Measurements from ENCODE around the gene SLC27A2.
"Not testable (repeated sequence)": the region's sequence is repeated elsewhere in the genome, so short reads cannot be mapped to it uniquely, and the experiment has no call there.

Gene SLC27A2

GRCh38 chr15:50184863-50185504, 3.0 kb downstream of the SLC27A2 start:
- no peaks in the 10 kb centered on the region for H3K36me3 ChIP-seq (ENCODE audit: insufficient read depth, insufficient read length, low read length)
- no peak for TF ChIP-seq SUZ12 (IDR thresholded peaks at IDR 0.05; ENCODE audit: extremely low read depth, insufficient read depth, insufficient read length)
- no peaks in the 10 kb centered on the region for H3K4me1 ChIP-seq (ENCODE audit: insufficient read depth, insufficient read length)
- no peak overlapping the region for H3K9ac ChIP-seq (ENCODE audit: insufficient read length, low read depth)
- H3K4me3 ChIP-seq (ENCODE audit: insufficient read length, low read depth) = no peak overlapping the region
- no peak for DNase-seq (ENCODE audit: low read depth, low spot score)
- H3K9me3 ChIP-seq (ENCODE audit: insufficient read depth, low read length) = no peaks in the 10 kb centered on the region
- peaks cover 45% of the 10 kb centered on the region for H3K27me3 ChIP-seq (ENCODE audit: insufficient read depth, insufficient read length)

GRCh38 chr15:50186090-50186489, 4.1 kb downstream of the SLC27A2 start:
- no peak for DNase-seq (ENCODE audit: low read depth, low spot score)
- Histone ChIP-seq H3K9ac (ENCODE audit: insufficient read length, low read depth) (no peak overlapping the region), H3K27me3 (ENCODE audit: insufficient read depth, insufficient read length) (peaks cover 34% of the 10 kb centered on the region), H3K4me1 (ENCODE audit: insufficient read depth, insufficient read length) (no peaks in the 10 kb centered on the region), H3K36me3 (ENCODE audit: insufficient read depth, insufficient read length, low read length) (no peaks in the 10 kb centered on the region), H3K9me3 (ENCODE audit: insufficient read depth, low read length) (no peaks in the 10 kb centered on the region), H3K4me3 (ENCODE audit: insufficient read length, low read depth) (no peak overlapping the region)
- TF ChIP-seq YY1 (IDR thresholded peaks at IDR 0.05; ENCODE audit: insufficient read depth, insufficient read length) = no peak
- no peak for TF ChIP-seq SUZ12 (IDR thresholded peaks at IDR 0.05; ENCODE audit: extremely low read depth, insufficient read depth, insufficient read length)
- TF ChIP-seq ZNF274 (IDR thresholded peaks at IDR 0.05; ENCODE audit: low read depth, low read length) = no peak

- no peak overlapping the region for H3K9ac ChIP-seq (ENCODE audit: insufficient read length, low read depth)
- H3K4me1 ChIP-seq (ENCODE audit: insufficient read depth, insufficient read length) = no peaks in the 10 kb centered on the region
- DNase-seq (ENCODE audit: low read depth, low spot score) = no peak
- TF ChIP-seq YY1 (IDR thresholded peaks at IDR 0.05; ENCODE audit: insufficient read depth, insufficient read length) (no peak), SUZ12 (IDR thresholded peaks at IDR 0.05; ENCODE audit: extremely low read depth, insufficient read depth, insufficient read length) (no peak), ZNF274 (IDR thresholded peaks at IDR 0.05; ENCODE audit: low read depth, low read length) (no peak)
- H3K9me3 ChIP-seq (ENCODE audit: insufficient read depth, low read length) = no peaks in the 10 kb centered on the region
- no peak overlapping the region for H3K4me3 ChIP-seq (ENCODE audit: insufficient read length, low read depth)
- H3K27me3 ChIP-seq (ENCODE audit: insufficient read depth, insufficient read length) = peaks cover 27% of the 10 kb centered on the region
- no peaks in the 10 kb centered on the region for H3K36me3 ChIP-seq (ENCODE audit: insufficient read depth, insufficient read length, low read length)
These were observed 4.8 kb downstream of the SLC27A2 start for GRCh38 chr15:50186752-50187151.

- Histone ChIP-seq H3K36me3 (ENCODE audit: insufficient read depth, insufficient read length, low read length) (no peaks in the 10 kb centered on the region), H3K9me3 (ENCODE audit: insufficient read depth, low read length) (no peaks in the 10 kb centered on the region), H3K4me3 (ENCODE audit: insufficient read length, low read depth) (no peak overlapping the region), H3K4me1 (ENCODE audit: insufficient read depth, insufficient read length) (no peaks in the 10 kb centered on the region), H3K9ac (ENCODE audit: insufficient read length, low read depth) (no peak overlapping the region), H3K27me3 (ENCODE audit: insufficient read depth, insufficient read length) (peaks cover 20% of the 10 kb centered on the region)
- no peak for DNase-seq (ENCODE audit: low read depth, low spot score)
- no peak for TF ChIP-seq ZNF274 (IDR thresholded peaks at IDR 0.05; ENCODE audit: low read depth, low read length)
- TF ChIP-seq YY1 (IDR thresholded peaks at IDR 0.05; ENCODE audit: insufficient read depth, insufficient read length) = no peak
- no peak for TF ChIP-seq SUZ12 (IDR thresholded peaks at IDR 0.05; ENCODE audit: extremely low read depth, insufficient read depth, insufficient read length)
These were observed 5.5 kb downstream of the SLC27A2 start for GRCh38 chr15:50187525-50187924.

GRCh38 chr15:50187997-50188396, 6.0 kb downstream of the SLC27A2 start:
- Histone ChIP-seq H3K36me3 (ENCODE audit: insufficient read depth, insufficient read length, low read length) (no peaks in the 10 kb centered on the region), H3K4me1 (ENCODE audit: insufficient read depth, insufficient read length) (no peaks in the 10 kb centered on the region), H3K9me3 (ENCODE audit: insufficient read depth, low read length) (no peaks in the 10 kb centered on the region), H3K27me3 (ENCODE audit: insufficient read depth, insufficient read length) (peaks cover 15% of the 10 kb centered on the region), H3K4me3 (ENCODE audit: insufficient read length, low read depth) (no peak overlapping the region), H3K9ac (ENCODE audit: insufficient read length, low read depth) (no peak overlapping the region)
- DNase-seq (ENCODE audit: low read depth, low spot score) = no peak
- TF ChIP-seq SUZ12 (IDR thresholded peaks at IDR 0.05; ENCODE audit: extremely low read depth, insufficient read depth, insufficient read length) (no peak), ZNF274 (IDR thresholded peaks at IDR 0.05; ENCODE audit: low read depth, low read length) (no peak), YY1 (IDR thresholded peaks at IDR 0.05; ENCODE audit: insufficient read depth, insufficient read length) (no peak)

GRCh38 chr15:50188793-50189192, 6.8 kb downstream of the SLC27A2 start:
- H3K4me3 ChIP-seq (ENCODE audit: insufficient read length, low read depth); H3K36me3 ChIP-seq (ENCODE audit: insufficient read depth, insufficient read length, low read length); DNase-seq (ENCODE audit: low read depth, low spot score); H3K27me3 ChIP-seq (ENCODE audit: insufficient read depth, insufficient read length); H3K9me3 ChIP-seq (ENCODE audit: insufficient read depth, low read length); H3K9ac ChIP-seq (ENCODE audit: insufficient read length, low read depth); H3K4me1 ChIP-seq (ENCODE audit: insufficient read depth, insufficient read length): not testable (repeated sequence)

- Histone ChIP-seq H3K27me3 (ENCODE audit: insufficient read depth, insufficient read length) (no peaks in the 10 kb centered on the region), H3K9ac (ENCODE audit: insufficient read length, low read depth) (no peak overlapping the region), H3K9me3 (ENCODE audit: insufficient read depth, low read length) (no peaks in the 10 kb centered on the region), H3K4me3 (ENCODE audit: insufficient read length, low read depth) (no peak overlapping the region), H3K36me3 (ENCODE audit: insufficient read depth, insufficient read length, low read length) (no peaks in the 10 kb centered on the region), H3K4me1 (ENCODE audit: insufficient read depth, insufficient read length) (no peaks in the 10 kb centered on the region)
- DNase-seq (ENCODE audit: low read depth, low spot score) = no peak
- no peak for TF ChIP-seq YY1 (IDR thresholded peaks at IDR 0.05; ENCODE audit: insufficient read depth, insufficient read length)
- no peak for TF ChIP-seq SUZ12 (IDR thresholded peaks at IDR 0.05; ENCODE audit: extremely low read depth, insufficient read depth, insufficient read length)
- no peak for TF ChIP-seq ZNF274 (IDR thresholded peaks at IDR 0.05; ENCODE audit: low read depth, low read length)
These were observed 7.6 kb downstream of the SLC27A2 start for GRCh38 chr15:50189633-50190032.

GRCh38 chr15:50190166-50190570, 8.2 kb downstream of the SLC27A2 start:
- Histone ChIP-seq H3K36me3 (ENCODE audit: insufficient read depth, insufficient read length, low read length) (no peaks in the 10 kb centered on the region), H3K9ac (ENCODE audit: insufficient read length, low read depth) (no peak overlapping the region), H3K4me1 (ENCODE audit: insufficient read depth, insufficient read length) (no peaks in the 10 kb centered on the region), H3K9me3 (ENCODE audit: insufficient read depth, low read length) (no peaks in the 10 kb centered on the region), H3K4me3 (ENCODE audit: insufficient read length, low read depth) (no peak overlapping the region), H3K27me3 (ENCODE audit: insufficient read depth, insufficient read length) (no peaks in the 10 kb centered on the region)
- no peak for TF ChIP-seq SUZ12 (IDR thresholded peaks at IDR 0.05; ENCODE audit: extremely low read depth, insufficient read depth, insufficient read length)
- no peak for DNase-seq (ENCODE audit: low read depth, low spot score)
